EL (cell line): ENCODE data around the gene ATP11A.

Experiments
- DNase-seq: peaks from one replicate; pipeline ENCODE4 v3.0.0-alpha.2; 2016

ATP11A gene

GRCh38 chr13:112898621-112899280, 208.9 kb downstream of the ATP11A start:
- DNase-seq, result no peak

DNA sequence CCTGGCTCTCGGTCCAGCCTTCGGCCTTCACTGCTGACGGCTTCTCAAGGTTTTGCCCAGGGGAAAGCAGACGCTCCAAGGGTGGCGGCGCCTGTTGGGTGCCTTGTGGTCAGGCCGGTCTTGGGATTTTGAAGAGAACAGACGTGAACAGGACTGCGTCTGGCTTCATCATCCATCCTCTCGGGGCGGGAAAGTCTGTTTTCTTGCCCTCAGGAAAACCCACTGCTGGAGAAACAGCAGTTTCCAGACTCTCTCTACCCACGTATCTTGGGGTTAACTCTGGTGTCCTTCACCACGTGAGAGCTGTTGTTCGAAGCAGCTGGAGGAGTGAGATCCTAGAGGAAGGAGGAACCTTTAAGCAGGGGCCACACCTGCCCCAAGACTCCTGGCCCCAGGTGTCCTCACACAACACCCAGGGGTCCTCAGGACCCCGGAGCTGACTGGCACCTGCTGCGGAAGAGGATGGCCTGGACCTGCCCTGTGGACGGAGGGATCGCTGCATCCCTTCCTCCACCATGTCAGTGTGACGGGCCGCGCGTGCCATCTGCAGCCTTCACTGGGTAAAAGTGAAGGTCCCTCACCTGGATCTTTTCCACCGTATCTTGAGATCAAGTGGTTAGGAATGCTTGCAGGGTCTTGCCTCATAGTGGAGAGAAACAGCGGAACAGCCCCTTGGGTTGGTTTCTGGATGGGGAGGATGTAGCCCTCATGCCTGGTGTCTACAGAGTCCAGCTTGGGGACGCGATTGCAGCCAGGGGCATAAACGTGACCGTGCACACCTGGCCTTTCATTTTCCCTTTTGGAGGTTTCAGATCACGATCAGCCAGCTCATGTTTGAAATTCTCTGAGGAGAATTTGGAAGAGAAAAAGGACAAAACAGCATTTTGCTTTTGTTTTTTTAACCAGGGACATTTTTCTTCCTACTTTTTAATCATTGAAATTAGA, 209.7 kb downstream of the ATP11A start:
- no peak for DNase-seq

DNA sequence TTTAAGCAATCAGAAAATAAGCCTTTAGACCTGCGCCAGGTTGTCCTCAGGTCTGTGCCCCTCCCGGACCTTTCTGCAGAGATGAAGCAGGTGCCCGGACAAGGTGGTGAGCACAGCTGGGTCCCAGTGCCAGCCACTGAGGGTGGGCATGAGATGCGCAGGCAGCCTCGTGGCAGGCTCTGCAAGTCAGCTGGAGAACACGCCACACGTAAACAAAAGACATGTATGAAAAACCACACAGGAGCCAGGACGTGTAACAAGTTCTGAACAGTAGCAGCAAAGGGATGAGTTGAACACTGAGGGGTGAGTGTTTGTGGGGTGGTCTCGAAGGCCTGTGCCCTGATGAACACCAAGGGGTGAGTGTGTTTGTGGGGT, 210.4 kb downstream of the ATP11A start:
- DNase-seq, result no peak

GRCh38 chr13:112900691-112901091, 210.9 kb downstream of the ATP11A start:
- no peak for DNase-seq

- DNase-seq, result no peak
These were observed 212.3 kb downstream of the ATP11A start for GRCh38 chr13:112902101-112902651.

- DNase-seq, result no peak
These were observed 212.8 kb downstream of the ATP11A start for GRCh38 chr13:112902669-112903068.

DNA sequence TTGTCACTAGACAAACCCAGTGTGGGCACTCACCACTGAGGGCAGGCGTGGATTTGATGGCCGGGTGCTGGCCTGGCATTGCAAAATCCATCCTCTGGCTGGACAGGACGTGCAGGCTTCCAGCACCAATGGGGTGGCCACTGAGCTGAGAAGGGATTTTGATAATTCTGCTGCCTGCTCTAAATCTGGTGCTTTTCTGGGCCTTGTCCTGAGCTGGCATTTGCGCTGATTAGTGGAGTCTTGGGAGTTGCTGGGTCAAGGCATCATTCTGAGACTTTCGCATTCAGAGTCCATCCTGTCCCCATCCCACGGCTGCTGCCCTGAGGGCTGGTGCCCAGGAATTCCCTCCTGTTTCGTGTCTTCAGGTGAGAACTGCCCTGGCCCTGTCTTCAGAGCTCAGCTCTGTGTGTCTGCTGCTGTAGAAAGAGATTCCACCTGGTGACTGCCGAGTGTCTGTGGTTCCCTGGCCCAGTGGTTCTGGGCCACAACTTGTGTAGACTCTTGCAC, 213.3 kb downstream of the ATP11A start:
- DNase-seq, result no peak

DNA sequence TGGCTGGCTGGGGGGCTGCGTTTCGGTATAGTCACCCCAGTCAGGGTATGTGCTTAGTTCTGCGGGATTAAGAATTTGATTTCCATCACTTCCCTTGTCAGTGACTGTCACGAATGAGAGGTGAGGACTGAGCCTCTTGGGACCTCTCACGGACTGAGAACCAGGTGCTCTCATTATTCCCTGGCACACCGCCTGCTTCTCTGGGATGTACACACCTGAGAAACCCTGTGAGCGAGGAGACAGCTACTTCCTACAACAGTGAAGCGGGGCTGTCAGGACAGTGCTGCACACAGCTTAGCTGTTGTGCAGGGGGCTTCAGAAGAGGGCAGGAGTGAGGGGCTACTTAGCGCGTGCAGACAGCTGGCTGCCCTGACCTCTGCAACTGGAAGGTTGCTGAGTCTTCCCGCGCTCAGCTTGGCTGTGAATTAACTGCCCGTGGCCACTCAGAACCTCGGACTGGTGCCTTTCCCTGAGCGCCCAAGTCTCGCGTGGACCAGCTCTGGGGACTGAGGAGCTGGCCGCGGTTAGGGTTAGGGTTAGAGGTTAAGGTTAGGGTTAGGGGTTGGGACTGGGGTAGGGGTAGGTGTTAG, 213.9 kb downstream of the ATP11A start:
- no peak for DNase-seq

- DNase-seq, result no peak
These were observed 214.7 kb downstream of the ATP11A start for GRCh38 chr13:112904436-112904960.

- no peak for DNase-seq
These were observed 215.2 kb downstream of the ATP11A start for GRCh38 chr13:112905086-112905485.

GRCh38 chr13:112905619-112905989, 215.8 kb downstream of the ATP11A start:
- DNase-seq, result no peak

DNA sequence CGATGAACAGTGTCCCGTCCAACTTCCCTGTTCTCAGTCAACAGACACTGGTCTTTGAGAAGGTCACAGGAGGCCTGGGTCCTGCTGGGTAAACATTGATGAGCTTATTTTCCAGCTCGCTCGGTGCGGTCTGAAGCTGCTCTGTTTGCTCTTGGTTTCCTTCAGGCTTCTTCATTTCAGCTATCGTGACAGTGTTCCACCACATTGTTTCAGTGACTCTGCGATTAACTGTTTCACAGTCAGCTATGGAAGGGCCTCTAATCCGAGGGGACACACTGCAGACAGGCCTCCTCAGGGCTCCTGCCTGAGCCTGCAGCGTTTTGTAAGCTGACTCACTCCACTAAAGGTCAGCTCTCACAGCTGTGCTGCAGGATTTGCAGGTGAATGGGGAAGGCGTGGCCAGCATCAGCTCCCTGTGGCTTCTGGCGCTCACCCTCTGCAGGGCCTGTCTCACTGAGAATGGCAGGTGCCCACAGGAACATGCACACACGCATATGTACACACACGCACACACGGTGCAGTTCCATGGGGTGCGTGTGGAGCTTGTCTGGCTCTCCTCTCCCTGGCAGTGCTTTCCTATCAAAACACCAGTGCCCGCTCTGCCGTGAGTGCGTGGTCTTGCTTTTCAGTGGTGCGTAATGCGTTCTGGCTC, 216.3 kb downstream of the ATP11A start:
- DNase-seq, result no peak

DNA sequence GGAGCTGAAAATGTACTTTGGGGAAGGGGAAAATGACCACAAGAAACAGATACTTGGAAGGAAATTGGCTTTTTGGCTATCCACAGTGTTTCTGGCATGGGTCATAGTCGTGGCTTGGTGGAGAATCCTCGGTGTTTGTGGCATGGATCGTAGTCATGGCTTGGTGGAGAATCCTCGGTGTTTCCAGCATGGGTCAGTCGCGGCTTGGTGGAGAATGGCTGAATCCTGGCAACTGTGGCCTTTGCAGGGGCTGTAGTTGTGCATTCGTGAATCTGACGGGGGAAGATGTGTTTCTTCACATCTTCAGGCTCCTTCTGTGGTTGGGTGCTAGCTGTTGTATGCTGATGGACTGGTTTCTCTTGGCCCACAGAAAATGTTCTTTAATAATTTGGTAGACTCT, 217.4 kb downstream of the ATP11A start:
- no peak for DNase-seq

- no peak for DNase-seq
These were observed 218.1 kb downstream of the ATP11A start for GRCh38 chr13:112907871-112908331.

- no peak for DNase-seq
These were observed 218.5 kb downstream of the ATP11A start for GRCh38 chr13:112908342-112908741.

DNA sequence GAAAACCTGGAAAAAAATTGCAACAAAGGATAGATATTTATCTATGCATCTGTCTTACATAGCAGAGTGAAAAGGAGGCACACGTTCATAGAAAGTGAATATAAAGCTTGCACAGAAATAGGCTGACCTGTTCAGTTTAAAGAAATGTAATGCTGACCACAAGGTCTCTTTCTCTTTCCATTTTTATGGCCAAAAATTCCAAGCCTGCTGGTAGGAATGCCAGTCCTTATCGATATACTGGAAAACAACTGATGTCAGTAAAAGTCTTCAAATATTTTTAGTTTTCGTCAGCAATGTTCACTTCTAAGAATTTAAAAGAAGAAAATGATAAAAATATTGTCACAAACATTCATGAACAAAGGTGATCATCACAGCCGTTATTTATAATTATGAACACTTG, 220.2 kb downstream of the ATP11A start:
- DNase-seq, result peak; percentile 33

- no peak for DNase-seq
These were observed 220.9 kb downstream of the ATP11A start for GRCh38 chr13:112910616-112911280.

DNA sequence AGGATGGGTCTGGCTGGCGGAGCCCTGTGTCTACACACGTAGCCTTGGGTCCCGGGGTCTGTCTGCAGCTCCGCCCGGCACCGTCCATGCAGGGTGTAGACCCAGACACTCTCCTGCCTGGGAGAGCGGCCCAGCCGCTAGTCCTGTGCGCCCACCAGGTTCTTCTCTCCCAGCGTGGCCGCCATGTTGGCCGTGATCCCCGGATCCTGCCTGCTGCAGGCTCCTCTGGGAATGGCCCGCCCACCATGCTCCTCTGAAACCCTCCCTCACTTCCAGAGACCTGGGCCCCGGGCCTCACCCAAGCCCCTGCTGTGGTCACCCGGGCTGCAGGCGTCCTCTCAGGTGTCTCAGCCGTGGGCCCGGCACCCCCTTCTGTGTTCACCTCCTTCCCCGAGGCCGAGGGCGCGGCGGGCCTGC, 221.5 kb downstream of the ATP11A start:
- DNase-seq, result no peak

DNA sequence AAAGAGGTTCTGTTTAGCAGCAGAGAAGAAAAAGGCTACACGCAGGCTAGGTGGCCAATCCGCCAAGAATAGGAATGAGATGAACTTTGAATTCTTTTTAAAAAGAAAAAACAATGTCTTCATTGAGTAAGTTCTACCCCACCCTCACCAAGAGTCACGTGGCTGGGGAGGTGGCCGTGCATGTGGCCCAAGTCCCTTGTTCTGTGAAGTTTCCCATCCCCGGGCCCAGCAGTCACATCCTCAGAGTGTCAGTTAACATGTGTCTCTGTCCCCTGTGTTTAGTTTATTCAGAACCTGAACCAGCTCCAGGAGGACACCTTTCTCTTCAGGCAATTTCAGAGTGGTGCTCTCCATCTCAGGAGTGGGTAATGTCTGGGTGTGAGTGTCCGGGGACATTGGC, 222.0 kb downstream of the ATP11A start:
- no peak for DNase-seq

DNA sequence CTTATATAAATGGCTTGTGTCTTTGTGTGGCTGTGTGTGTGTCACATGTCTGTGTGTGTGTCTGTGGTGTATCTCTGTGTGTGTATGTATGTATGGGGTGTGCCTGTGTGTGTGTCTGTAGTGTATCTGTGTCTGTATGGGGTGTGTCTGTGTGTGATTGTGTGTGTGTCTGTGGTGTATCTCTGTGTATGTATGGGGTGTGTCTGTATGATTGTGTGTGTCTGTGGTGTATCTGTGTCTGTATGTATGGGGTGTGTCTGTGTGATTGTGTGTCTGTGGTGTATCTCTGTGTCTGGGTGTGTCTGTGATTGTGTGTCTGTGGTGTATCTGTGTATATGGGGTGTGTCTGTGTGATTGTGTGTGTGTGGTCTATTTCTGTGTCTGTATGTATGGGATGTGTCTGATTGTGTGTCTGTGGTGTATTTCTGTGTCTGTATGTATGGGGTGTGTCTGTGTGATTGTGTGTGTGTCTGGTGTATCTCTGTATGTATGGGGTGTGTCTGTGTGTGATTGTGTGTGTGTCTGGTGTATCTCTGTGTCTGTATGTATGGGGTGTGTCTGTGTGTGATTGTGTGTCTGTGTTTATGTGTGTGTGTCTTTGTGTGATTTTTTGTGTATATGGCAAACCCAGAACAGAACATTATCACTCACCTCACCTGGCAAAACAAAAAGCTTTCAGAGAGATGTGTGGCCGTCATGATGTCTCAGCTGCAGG, 223.0 kb downstream of the ATP11A start:
- DNase-seq, result no peak

DNA sequence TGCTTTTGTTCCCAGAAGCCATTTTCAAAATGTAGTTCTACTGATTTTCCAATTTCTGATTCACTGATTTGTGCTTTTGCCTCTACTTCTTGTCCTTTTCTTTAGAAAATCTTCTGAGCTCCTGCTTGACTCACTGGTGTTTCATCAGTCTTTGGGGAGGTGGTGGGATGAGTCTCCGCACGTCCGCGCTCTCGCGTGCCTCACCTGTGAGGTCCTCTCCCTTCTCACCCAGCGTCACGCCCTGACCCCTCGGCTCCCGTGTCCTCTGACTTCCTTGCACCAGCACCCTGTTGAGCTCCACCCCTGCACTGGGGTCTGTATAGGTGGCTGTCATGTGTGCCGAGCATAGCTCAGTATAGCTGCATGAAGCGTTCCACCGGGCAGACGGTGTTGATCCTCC, 226.5 kb downstream of the ATP11A start:
- DNase-seq, result no peak
